Heart left ventricle (tissue), 13 donors: ENCODE measurements around the gene CREBBP.

ENCODE experiments used
- POLR2A ChIP-seq, 2 donors: fragments of 450-650 bp; IDR thresholded peaks; one replicate each; pipeline ENCODE4 v1.6.1; 2017; ENCODE audit warnings: antibody characterized with exemption in 2 of 2, mild to moderate bottlenecking in 2 of 2, moderate library complexity in 2 of 2
- TF ChIP-seq, protein P1 (sequence below), 12 donors: fragments of 200-600 bp; sonication (generic) in 4 of 12; IDR thresholded peaks; one replicate each; pipeline versions ENCODE4 v1.5.0 to v1.8.0; 2018 to 2022; ENCODE audit warnings: antibody characterized with exemption in 12 of 12, mild to moderate bottlenecking in 5 of 12
- donor health status: ischemic (EF 13 %, LVEDD 7.1; RV severe dilation, severe dysfunction).
- donor health status: DM: no; HTN: yes; CAD: no.
- donor health status: DM: no; HTN: no; CAD: no.
- donor health status: ischemic (EF 25% LVEDD 6.9; RV normal size, moderate dysfunction).
- donor health status: ischemic (EF 25% LVEDD 5.7; RV mildly dilated, moderate dysfunction).
- donor health status: ischemic (EF 35%, LVEDD 5.7; RV mildly dilated, moderate dysfunction).
- donor health status: nonischemic (EF 11% LVEDD 7.7; RV severe dilation, severe dysfunction).
- donor health status: DM: yes; HTN: yes; CAD: no.
- donor health status: PGD.
- donor health status: ischemic (EF 29% LVEDD 5.4; RV normal size, mild dysfunction).
- donor health status: nonischemic (EF 23%, LVEDD 6.1; RV moderate dilation, normal function).

DNA sequence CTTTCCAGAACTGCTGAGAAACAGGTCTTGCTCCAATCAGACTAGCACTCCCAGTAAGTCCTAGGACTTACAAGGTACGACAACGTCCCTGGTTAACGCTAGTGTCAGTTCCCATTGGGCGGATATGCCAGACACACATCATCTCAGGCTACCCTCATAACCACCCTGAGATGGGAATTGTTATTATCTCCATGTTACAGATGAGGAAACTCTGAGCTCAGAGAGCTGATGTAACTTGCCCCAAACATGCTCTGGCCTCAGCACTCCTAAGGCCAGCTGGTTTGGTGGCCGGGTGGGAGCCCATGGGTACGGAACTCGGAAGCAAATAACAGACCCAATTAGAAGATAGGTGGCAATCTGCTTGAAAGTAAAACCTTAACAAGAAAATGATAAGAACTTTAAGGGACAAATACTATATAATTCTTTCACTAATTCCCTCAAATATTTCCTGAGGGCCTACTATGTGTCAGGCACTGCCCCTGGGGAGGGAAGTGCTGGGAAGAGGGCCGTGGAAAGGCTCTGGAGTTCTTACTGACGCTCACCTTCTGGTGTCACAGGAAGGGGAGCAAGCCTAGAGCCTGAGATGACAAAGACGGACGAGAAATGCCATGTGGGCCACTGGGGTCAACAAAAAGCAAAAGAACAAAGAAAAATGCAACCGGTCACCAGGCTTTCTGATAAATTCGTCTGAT lies 6.9 kb downstream of the CREBBP start:
- TF ChIP-seq, protein P1, sequence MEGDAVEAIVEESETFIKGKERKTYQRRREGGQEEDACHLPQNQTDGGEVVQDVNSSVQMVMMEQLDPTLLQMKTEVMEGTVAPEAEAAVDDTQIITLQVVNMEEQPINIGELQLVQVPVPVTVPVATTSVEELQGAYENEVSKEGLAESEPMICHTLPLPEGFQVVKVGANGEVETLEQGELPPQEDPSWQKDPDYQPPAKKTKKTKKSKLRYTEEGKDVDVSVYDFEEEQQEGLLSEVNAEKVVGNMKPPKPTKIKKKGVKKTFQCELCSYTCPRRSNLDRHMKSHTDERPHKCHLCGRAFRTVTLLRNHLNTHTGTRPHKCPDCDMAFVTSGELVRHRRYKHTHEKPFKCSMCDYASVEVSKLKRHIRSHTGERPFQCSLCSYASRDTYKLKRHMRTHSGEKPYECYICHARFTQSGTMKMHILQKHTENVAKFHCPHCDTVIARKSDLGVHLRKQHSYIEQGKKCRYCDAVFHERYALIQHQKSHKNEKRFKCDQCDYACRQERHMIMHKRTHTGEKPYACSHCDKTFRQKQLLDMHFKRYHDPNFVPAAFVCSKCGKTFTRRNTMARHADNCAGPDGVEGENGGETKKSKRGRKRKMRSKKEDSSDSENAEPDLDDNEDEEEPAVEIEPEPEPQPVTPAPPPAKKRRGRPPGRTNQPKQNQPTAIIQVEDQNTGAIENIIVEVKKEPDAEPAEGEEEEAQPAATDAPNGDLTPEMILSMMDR (IDR thresholded peaks at IDR 0.05): no peak
- TF ChIP-seq POLR2A (IDR thresholded peaks at IDR 0.05): no peak
